Hepatocyte (in vitro differentiated cells): ENCODE results near the gene PCGF1. TPM values are rescaled to one million over a fixed set of nuclear protein-coding genes. Genes with fewer than 3 reads are reported as not detected.

Experiments used
- DNase-seq: peaks from one replicate; pipeline ENCODE4 v3.0.0-alpha.2; 2016; ENCODE audit warnings: low spot score
- H2AFZ ChIP-seq: fragments of 200-600 bp; sonication (generic); 2 replicates; pipeline ENCODE4 v1.6.0; 2016; ENCODE audit warnings: antibody characterized with exemption, mild to moderate bottlenecking
- H3K27ac ChIP-seq: fragments of 200-600 bp; sonication (generic); 2 replicates; pipeline ENCODE4 v1.5.1; 2016; ENCODE audit warnings: mild to moderate bottlenecking
- H3K27me3 ChIP-seq: fragments of 200-600 bp; sonication (generic); 2 replicates; pipeline ENCODE4 v1.6.1; 2016
- H3K36me3 ChIP-seq: fragments of 200-600 bp; sonication (generic); replicated peaks from 2 replicates; pipeline ENCODE4 v1.5.1; 2016; ENCODE audit warnings: low read depth; ENCODE audit not compliant: insufficient read depth
- H3K4me1 ChIP-seq: fragments of 200-600 bp; sonication (generic); 2 replicates; pipeline ENCODE4 v1.5.1; 2016; ENCODE audit warnings: mild to moderate bottlenecking, moderate library complexity; ENCODE audit not compliant: insufficient read depth
- H3K4me2 ChIP-seq: fragments of 200-600 bp; sonication (generic); 2 replicates; pipeline ENCODE4 v1.6.0; 2016
- H3K4me3 ChIP-seq: fragments of 200-600 bp; sonication (generic); 2 replicates; pipeline ENCODE4 v1.5.1; 2016; ENCODE audit warnings: mild to moderate bottlenecking
- H3K79me2 ChIP-seq: fragments of 200-600 bp; sonication (generic); 2 replicates; pipeline ENCODE4 v1.6.0; 2017; ENCODE audit warnings: mild to moderate bottlenecking
- H3K9me2 ChIP-seq: fragments of 200-600 bp; sonication (generic); replicated peaks from 2 replicates; pipeline ENCODE4 v1.6.0; 2017; ENCODE audit warnings: mild to moderate bottlenecking; ENCODE audit not compliant: insufficient read depth
- H3K9me3 ChIP-seq: fragments of 200-600 bp; sonication (generic); 2 replicates; pipeline ENCODE4 v1.5.1; 2016; ENCODE audit warnings: low read depth, mild to moderate bottlenecking
- H4K20me1 ChIP-seq: fragments of 200-600 bp; sonication (generic); 2 replicates; pipeline ENCODE4 v1.6.0; 2016; ENCODE audit warnings: mild to moderate bottlenecking; ENCODE audit not compliant: insufficient read depth, poor library complexity, severe bottlenecking
- CTCF ChIP-seq: fragments of 200-600 bp; sonication (generic); IDR thresholded peaks from 2 replicates; pipeline ENCODE4 v1.5.1; 2016; ENCODE audit warnings: antibody characterized with exemption, mild to moderate bottlenecking; ENCODE audit not compliant: poor library complexity
- EZH2 ChIP-seq: fragments of 200-600 bp; sonication (generic); IDR thresholded peaks from 2 replicates; pipeline ENCODE4 v1.6.1; 2016; ENCODE audit warnings: antibody characterized with exemption, mild to moderate bottlenecking, borderline replicate concordance
- EZH2phosphoT487 ChIP-seq: fragments of 200-600 bp; sonication (generic); IDR thresholded peaks from one replicate; pipeline ENCODE4 v1.6.1; 2018; ENCODE audit warnings: antibody characterized with exemption, mild to moderate bottlenecking, low read depth, moderate library complexity; ENCODE audit not compliant: unreplicated experiment, severe bottlenecking
- WGBS: methylation state at CpG from one replicate; pipeline ENCODE4 v1.1.6; 2016; ENCODE audit warnings: low lambda C conversion rate; ENCODE audit errors: missing lambda C conversion rate; 5-methylcytosine and 5-hydroxymethylcytosine counted together
- polyA plus RNA-seq: library from polyadenylated mRNA; unstranded; fragments of >200 nt; fragmentation: Nextera tagmentation; extraction: Ambion mirVana; gene quantifications from 2 replicates; pipeline ENCODE4 v1.2.1, GENCODE V29; 2016
- total RNA-seq: library from RNA; depleted of rRNA; stranded (reverse); fragments of >200 nt; gene quantifications from 2 replicates; pipeline ENCODE4 v1.2.3, GENCODE V29; 2014

PCGF1 gene
- total and polyA plus RNA-seq, 2 experiments from 2014 or later: 10.6 to 30.2 TPM

- WGBS: 3% methylated on average over 40 of the region's 52 CpGs
- Histone ChIP-seq H3K4me2 (peak overlapping the region; percentile 64), H3K27me3 (peaks cover 92% of the 10 kb centered on the region), H4K20me1 (no peaks in the 10 kb centered on the region), H3K4me1 (peaks cover 6% of the 10 kb centered on the region), H3K9me2 (no peaks in the 10 kb centered on the region), H3K4me3 (no peak overlapping the region), H3K27ac (no peak overlapping the region), H3K79me2 (no peaks in the 10 kb centered on the region), H2AFZ (no peak overlapping the region), H3K9me3 (no peaks in the 10 kb centered on the region), H3K36me3 (no peaks in the 10 kb centered on the region)
- peak; percentile 76 for TF ChIP-seq EZH2
- no peak for TF ChIP-seq CTCF
- peak; percentile 83 for TF ChIP-seq EZH2phosphoT487
- no peak for DNase-seq
Measured at GRCh38 chr2:74513605-74514367, 6.3 kb upstream of the PCGF1 start.

- no peak for DNase-seq
- H3K4me2 ChIP-seq: no peak overlapping the region
- no peaks in the 10 kb centered on the region for H3K36me3 ChIP-seq
- H2AFZ ChIP-seq: no peak overlapping the region
- no peaks in the 10 kb centered on the region for H3K9me2 ChIP-seq
- H3K27ac ChIP-seq: no peak overlapping the region
- WGBS: 3% methylated on average over 11 of the region's 36 CpGs
- no peaks in the 10 kb centered on the region for H3K9me3 ChIP-seq
- no peaks in the 10 kb centered on the region for H4K20me1 ChIP-seq
- H3K4me1 ChIP-seq: peaks cover 10% of the 10 kb centered on the region
- peak; percentile 15 for TF ChIP-seq EZH2
- TF ChIP-seq CTCF: no peak
- no peak for TF ChIP-seq EZH2phosphoT487
- H3K4me3 ChIP-seq: no peak overlapping the region
- peaks cover 84% of the 10 kb centered on the region for H3K27me3 ChIP-seq
- H3K79me2 ChIP-seq: no peaks in the 10 kb centered on the region
Measured at GRCh38 chr2:74512744-74513604, 5.5 kb upstream of the PCGF1 start.

GRCh38 chr2:74511104-74511989 lies 3.9 kb upstream of the PCGF1 start:
- H3K27me3 ChIP-seq: peaks cover 67% of the 10 kb centered on the region
- no peaks in the 10 kb centered on the region for H3K9me2 ChIP-seq
- no peak for TF ChIP-seq EZH2phosphoT487
- TF ChIP-seq EZH2: no peak
- no peak for TF ChIP-seq CTCF
- H3K4me3 ChIP-seq: no peak overlapping the region
- no peaks in the 10 kb centered on the region for H3K36me3 ChIP-seq
- no peak overlapping the region for H3K4me2 ChIP-seq
- H3K79me2 ChIP-seq: peaks cover 7% of the 10 kb centered on the region
- 57% methylated on average over 11 of the region's 11 CpGs for WGBS
- DNase-seq: no peak
- peaks cover 13% of the 10 kb centered on the region for H3K4me1 ChIP-seq
- no peaks in the 10 kb centered on the region for H4K20me1 ChIP-seq
- H3K27ac ChIP-seq: no peak overlapping the region
- no peak overlapping the region for H2AFZ ChIP-seq
- no peaks in the 10 kb centered on the region for H3K9me3 ChIP-seq
